Dedifferentiated amniotic fluid mesenchymal stem cell (primary cell): ENCODE data around the gene SLC16A9.
"Not testable (repeated sequence)": the region's sequence is repeated elsewhere in the genome, so short reads cannot be mapped to it uniquely, and the experiment has no call there.

ENCODE experiments used
- DNase-seq: peaks from one replicate; pipeline ENCODE4 v3.0.0-alpha.2; 2016; ENCODE audit errors: extremely low spot score

Gene SLC16A9

DNA sequence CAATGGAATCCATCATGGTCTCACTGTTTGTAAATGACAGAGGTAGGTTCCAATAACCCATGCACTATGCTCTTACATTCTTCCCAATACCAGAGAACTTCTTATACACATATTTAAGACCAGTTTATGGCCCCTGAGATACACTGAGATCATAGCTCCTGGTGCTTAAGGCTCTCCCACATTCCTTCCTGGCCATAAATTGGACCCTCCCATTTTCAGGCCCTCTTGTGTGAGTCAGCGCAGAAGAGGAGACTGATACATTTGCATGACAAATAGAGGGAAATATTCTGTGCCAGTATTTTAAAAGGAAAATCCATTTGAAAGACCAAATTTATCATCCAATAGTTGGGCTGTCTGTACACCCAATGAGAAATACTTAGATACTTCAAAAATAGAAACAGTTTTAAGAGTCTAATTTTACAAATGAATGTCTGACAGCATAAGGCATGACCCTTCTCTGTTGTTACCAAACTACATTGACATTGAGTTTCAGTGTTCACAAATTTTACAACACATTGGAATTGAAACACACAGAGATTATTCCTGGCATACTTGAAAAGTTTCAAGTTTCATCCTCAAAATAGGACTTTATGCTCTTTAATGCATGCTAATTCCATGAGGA lies 35.3 kb downstream of the SLC16A9 start:
- no peak for DNase-seq

DNA sequence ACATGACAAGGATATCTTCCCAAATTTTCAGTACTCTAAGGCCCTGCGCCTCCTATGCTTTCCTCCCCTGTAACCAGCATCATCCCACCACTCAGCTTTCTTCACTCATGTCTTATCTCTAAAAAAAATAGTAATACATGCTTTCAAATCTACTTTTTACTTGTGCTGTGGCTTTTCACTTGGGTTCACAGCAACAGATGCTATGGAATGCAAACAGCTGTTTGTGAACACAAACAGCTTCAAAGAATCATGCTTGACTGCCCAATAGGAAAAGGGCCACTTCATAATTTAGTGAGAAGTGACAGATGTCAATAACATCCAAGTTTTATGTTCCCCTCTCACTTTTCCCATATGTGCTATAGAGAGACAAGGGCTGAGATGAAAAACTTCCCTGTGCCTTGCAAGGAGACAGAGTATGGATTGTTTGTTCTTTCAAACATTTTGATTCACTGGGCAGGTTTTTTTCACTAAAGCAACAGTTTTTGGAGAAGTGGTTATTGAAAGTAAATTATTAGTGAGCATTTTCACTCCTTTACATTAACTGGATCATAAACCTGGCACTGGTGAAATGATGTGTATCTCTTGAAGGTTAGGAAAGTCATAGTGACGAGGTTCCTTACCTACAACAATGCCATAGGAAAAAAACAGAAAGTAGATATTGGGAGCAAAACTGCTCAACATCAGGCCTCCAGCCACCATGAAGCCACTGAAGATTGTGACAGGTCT lies 37.3 kb downstream of the SLC16A9 start:
- DNase-seq = no peak

DNA sequence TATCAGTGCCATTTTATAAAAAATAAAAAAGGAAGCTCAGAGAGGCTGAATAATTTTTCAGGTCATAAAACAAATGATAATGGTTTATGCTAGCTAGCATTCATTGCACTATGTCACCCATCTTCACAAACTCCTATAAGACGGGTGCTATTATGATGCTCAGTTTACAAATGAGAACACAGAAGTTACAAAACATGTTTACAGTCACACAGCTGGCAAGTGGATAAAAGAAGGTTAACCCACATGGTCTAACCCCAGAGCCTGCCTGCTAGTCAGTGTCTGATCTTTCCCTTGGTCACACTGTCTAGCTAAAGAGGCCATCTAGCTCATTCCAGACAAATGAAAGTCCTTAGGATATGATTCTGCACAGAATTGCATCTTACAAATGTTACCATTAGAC lies 39.4 kb downstream of the SLC16A9 start:
- DNase-seq = no peak

DNA sequence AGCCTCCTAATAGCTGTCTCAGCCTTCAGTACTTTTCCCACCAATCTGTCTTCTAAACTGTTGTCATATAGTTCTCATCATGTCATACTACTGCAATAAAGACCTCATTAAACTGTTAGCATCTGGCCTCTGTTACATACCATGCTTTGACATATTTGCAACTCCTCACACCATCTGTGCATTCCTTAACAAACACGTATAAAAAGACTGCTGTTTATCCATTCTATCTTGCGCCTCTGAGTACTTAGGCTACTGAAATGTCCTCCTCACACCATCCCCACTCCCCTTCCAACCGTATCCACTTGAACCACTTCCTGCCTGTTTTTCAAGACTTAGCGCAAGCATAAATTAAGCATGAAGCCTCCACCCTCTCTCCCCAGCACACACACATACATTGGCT lies 41.6 kb downstream of the SLC16A9 start:
- DNase-seq = no peak

DNA sequence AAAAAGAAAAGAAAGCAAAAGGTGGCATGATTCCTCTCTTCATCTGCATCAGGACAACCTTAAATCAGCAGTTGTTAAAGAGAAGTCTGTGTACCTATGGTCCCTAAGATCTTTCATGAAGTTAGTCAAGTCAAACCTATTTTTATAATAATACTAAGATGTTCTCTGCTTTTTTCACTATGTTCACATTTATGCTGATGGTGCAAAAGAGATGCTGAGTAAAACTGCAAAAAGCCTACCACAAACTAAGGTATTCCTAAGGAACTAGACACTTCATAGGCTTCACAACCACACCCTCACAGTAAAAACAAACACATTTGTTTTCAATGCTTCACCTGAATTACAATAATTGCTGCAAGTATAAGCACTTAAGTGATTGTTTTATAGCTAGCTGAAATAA lies 43.3 kb downstream of the SLC16A9 start:
- DNase-seq = no peak

DNA sequence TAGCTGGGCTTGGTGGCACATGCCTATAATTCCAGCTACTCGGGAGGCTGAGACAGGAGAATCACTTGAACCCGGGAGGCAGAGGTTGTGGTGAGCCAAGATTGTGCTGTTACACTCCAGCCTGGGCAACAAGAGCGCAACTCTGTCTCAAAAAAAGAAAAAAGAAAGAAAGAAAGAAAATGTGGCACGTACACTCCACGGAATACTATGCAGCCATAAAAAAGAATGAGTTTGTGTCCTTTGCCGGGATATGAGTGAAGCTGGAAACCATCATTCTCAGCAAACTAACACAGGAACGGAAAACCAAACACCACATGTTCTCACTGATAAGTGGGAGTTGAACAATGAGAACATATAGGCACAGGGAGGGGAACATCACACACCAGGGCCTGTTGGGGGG lies 46.4 kb downstream of the SLC16A9 start:
- not testable (repeated sequence) for DNase-seq

DNA sequence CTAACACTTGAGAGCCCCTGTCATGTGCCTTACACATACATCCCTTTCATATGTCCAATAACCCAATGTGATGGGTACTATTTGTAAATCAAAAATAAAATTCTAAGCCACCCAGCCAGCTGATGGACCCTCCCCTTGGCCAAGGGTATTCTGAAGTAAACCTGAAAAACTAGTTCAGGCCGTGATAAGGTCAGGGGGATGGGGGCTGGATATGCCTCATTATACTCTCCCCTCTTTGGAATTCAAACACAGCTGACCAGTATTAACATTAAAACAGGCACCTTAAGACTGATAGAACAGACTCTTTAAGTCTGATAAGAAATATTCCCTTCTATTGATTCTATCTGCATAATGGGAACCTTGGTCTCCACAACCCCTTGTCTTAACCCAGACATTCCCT lies 51.9 kb downstream of the SLC16A9 start:
- no peak for DNase-seq

DNA sequence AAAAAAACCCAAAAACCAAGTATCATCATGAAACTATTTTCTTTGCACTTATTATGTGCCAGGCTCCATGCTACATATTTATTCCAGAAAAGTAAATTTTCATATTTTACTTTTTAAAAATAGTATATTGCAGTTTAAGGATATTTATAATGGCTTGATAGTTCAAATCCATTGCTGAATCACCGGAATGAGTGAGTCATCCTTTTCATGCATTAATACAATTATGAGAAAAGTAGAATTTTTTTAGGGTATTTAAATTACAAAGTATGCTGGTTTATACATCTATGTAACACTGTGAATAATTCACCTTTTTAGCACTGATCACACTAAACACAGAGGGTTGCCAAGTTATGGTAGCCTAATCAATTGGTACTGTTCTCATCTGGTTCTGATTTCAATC lies 54.3 kb downstream of the SLC16A9 start:
- no peak for DNase-seq

DNA sequence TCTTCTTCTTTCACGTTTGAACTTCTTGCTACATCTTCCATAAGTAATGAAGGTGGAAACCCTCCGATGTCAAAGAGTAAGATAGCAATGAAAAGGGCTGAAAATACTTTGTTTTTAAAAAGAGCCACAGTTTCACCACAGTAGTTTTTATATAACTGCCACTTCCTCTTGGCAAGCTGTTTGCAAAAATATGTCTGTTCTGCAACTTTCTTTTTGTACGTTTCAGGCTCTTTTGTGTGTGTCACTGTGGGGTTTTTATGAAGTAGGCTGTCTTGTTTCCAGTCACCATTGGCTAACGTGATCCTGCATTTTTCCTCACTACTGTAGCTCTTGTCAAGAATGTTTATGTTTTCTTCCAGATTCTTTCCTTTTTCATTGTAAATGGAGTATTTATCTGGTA lies 55.6 kb downstream of the SLC16A9 start:
- DNase-seq = no peak

DNA sequence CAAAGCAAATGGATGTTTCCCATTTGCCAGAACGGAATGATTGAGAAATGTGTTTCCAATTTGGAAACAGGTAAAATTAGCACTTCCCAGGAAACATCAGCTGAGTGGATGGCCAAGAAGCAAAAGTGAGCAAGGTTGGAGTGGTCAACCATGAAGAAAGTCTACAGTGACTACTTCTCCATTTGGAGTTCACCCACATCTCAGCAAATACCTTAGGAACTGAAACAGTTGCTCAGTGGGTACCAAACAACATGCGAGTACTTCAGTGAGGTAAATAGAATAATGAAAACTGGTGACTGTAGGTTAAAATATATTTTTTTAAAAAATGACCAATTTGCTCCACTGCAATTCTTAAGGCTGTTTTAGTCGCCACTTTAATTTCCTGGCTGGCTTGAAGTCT lies 57.7 kb downstream of the SLC16A9 start:
- no peak for DNase-seq

DNA sequence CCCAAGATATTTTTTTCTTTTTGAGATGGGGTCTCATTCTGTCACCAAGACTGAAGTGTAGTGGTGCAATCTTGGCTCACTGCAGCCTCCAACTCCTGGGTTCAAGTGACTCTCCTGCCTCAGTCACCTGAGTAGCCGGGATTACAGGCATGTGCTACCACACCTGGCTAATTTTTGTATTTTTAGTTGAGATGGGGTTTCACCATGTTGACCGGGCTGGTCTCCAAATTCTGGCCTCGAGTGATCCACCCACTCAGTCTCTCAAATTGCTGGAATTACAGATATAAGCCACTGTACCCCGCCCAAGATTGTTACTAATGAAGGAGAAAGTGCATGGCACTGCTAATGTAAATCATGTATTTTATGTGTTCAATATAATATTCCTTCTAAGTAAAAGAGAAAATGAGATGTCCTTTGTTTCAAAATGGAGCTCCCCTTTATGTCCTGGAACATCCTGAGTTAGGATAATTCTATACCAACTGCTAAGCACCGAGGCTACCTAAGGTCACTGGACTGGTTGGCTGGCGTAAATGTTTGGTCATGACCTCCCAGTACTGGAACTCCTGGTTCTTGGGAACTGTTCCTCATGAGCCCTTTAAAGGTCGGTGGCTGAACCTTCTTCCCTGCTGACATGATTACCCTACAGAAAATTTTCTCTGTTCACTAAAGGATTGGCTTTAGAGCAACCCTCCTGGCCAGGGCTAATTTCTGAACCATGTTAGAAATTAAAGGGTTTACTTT lies 59.9 kb downstream of the SLC16A9 start:
- DNase-seq = no peak

DNA sequence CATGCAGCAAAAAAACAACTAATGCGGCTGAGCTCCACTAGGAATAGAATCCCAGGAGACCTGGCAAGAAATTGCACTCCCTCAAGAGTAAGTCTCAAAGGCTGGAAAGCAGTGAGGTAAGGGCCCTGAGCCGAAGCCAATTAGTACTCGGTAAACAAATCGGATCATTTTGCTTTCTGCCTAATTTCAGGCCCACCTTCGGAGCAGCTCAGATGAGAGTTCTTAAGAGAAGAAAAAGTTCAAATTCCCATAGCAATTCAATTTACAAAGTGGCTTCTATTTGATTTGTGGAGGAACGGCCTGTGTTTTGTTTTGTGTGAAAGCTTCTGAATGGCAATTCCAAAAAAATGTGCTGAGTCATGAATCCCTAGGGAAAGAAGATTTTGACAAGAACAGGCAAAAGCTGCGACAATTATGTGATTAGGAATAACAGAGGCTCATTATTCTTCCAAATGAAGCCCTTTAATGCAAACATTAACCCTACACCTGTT lies 60.9 kb downstream of the SLC16A9 start:
- no peak for DNase-seq

DNA sequence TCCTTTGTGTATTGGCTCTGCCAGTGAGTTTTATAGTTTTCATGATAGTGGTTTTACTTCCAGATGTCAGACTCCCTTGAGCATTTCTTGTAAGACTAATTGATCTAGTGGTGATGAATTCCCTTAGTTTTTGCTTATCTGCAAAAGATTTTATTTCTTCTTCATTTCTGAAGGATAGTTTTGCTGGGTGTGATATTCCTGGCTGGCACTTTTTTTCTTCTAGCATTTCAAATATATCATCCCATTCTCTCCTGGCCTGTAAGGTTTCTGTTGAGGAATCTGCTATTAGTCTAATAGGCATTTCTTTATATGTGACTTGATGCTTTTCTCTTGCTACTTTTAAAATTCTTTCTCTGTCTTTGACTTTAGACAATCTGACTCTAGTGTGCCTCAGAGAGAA lies 64.8 kb downstream of the SLC16A9 start:
- no peak for DNase-seq

DNA sequence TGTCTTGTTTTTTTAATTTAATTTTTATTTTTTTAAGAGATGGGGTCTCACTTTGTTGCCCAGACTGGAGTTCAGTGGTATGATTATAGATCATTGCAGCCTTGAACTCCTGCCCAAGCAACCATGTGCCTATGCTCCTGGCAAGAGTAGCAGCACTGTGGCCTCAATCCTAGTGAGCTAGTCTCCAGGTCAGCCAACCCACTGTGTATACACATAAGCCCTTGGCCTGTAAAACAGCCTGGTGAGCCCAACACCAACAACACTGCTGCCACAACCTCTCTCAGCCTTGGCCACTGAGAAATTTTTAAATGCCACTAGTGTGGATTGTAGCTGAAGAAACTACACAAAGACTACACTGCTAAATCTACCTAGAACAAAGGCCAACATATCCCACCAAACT lies 68.0 kb downstream of the SLC16A9 start:
- not testable (repeated sequence) for DNase-seq

DNA sequence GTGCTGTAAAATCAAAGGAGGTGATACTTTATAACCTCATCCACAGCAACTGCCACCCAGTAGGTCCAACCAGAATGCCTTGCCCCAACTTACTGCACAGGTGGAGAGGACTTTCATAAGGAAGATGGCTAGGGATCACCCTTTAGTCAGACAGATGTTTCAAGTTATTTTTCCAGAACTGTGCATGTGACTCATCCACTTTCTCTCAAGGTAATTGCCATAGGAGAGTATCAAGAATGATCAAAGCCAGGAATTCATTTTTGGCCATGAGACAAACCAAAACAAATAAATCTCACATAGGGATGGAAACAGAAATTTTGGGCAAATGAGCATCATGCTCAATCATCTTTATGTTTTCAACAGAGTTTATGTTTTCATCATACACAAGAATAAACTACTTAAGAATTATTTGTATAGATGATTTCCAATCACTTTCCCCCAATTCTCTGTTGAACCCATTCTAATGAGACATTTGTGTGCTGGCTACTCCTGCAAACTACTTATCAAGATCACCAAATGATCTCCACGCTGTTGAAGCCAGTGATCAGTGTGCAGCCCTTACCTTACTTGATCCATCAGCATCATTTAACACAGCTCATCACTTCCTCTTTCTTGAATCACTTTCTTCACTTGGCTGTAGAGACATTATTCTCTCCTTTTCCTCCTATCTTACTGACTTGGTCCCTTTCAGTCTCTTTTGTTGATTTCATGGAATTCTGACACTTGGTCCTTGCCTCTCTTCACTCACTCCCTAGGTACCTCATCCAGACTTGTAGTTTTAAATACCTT lies 74.0 kb downstream of the SLC16A9 start:
- no peak for DNase-seq

DNA sequence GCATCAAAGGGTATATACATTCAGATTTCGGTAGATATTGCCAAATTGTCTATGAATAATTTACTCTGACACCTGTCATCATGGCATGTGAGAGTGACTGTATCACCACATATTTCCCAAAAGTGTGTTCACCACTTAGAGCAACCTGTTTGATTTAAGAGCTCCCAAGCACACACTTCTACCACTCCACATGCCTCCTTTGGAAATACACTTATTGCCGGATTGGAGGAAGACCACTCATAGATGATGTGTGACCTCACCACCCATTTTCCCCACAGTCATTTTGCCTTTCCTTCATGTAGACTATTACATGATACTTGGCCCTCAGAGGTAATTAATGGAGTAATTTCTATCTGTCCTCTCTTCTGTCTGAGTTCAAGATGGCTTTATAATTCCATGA lies 75.5 kb downstream of the SLC16A9 start:
- DNase-seq = no peak

DNA sequence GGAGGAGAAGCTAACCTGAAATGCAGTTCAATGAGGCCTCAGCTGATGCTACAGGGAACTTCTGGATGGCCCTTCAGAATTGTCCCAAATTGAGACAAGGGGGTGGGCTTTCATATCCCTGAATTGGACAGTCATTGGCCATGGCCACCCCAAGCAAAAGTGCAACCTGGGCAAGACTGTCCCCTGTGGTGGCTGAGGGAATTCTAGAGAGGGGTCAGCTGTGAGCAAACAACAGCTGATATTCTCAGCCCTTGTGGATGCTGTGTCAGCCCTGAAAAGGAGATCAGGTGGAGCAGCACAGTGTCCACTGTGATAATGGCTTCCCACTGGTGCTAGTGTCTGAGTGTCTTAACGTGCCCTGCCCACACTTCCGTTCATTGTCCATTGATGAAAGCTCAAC lies 76.6 kb downstream of the SLC16A9 start:
- no peak for DNase-seq

DNA sequence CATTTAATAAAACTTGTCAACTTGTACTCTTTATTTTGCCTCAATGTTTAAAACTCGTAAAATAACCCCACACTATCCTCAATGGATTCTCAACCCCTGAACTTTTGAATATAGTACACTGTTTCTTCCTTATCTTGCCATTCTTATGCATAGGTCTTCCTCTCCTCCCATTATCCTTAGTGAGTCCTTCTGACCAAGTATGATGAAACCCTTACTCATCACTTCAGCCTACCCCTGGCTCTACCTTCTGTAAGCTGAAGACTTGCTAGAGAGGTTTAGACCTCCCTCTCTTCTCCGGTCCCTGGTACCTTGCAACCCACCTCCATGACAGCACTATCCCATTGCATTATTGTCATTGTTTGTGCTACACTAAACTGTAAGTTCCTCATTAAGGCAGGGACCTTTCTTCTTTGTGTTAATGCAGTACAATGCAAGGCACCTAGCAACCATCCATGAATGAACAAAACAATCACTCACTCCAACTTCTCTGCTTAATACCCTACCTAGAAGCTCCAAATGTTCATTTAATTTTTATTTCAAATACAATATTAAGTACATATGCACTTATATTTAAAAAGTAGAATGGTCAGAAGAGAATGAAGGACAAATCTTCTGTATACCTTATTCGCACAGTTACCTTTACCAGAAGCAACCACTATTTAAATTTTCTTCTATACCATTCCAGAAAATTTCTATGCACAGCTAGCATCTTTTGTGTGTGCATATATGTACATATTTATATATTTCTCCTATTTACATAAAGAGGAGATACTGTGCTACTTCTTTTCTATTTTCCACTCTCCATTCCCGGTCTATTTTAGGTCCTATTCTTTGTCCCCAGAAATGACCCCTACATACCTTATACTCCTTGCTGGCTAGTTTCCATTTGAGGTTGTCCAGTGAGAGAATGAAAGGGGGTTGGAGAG lies 77.5 kb downstream of the SLC16A9 start:
- DNase-seq = no peak

DNA sequence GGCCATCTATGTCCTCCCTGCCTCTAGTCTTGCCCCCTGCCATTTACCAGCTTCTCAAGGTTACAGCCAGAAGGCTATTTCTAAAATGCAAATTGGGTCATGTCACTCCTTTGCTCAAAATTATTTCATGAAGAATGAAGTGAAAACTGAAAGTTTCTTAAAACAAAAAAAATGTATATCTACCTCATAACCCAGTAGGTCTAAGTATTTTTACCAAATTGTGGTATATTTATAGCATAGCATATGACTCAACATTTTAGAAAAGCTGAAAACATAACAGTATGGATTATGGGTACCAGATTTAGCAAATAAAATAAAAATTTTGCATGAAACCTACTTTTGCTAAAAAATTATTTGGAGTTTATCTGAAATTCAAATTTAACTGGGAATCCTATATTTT lies 78.4 kb downstream of the SLC16A9 start:
- no peak for DNase-seq

DNA sequence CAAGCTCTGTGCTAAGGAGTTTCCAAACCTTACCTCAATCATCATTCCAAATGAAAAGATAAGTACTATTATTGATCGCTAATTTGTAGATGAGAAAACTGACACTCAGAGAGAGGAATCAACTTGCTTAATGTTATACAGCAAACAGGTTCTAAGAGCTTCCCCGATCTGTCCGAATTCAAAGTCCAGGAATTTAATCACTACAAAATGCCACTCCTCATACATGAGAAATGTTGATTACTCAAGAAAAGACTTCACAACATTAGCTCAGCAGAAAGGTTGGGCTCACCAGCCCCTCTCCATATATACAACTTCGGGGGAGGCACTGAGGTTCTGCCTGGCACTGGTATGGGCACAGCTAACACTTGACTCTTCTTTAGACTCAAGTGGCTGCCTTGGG lies 80.7 kb downstream of the SLC16A9 start:
- DNase-seq = no peak

DNA sequence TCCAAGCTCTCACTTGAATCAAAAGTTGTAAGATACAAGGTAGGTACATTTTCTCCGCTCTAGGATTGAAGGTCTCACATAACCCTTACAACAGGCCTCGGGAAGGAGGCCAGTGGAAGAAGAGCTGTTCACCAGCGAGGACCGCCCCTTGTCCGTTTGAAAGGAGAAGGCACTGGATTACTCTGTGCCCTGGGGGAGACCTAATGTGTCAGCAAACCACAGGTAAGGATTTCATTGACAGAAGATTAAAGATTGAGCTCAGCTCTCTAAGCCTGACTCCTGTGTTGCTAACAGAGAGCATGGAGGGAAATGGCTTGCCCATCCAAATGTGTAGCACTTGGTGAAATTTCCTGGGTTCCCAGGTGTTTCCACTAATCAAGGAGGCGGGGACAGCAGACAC lies 81.2 kb downstream of the SLC16A9 start:
- DNase-seq = no peak
